HG02798 (cell line): ENCODE measurements around the gene PSMA7.
A peak's percentile ranks its signal among the peaks of the same experiment; 100 is the strongest.
"Not testable (repeated sequence)": the region's sequence is repeated elsewhere in the genome, so short reads cannot be mapped to it uniquely, and the experiment has no call there.

Experiments
- ATAC-seq: cut with Tn5 transposase; IDR thresholded peaks from one replicate; pipeline ENCODE4 v1.9.1; 2021; ENCODE audit warnings: mild to moderate bottlenecking; ENCODE audit not compliant: unreplicated experiment, poor library complexity

The PSMA7 gene

GRCh38 chr20:62157387-62158087 lies 14.3 kb upstream of the PSMA7 start:
- ATAC-seq = no peak

- peak; percentile 55 for ATAC-seq
These were observed 13.6 kb upstream of the PSMA7 start for GRCh38 chr20:62156592-62157386.

GRCh38 chr20:62156254-62156556 lies 13.0 kb upstream of the PSMA7 start:
- ATAC-seq = no peak

- ATAC-seq = no peak
These were observed 12.4 kb upstream of the PSMA7 start for GRCh38 chr20:62155428-62156253.

GRCh38 chr20:62151835-62152364 lies 8.7 kb upstream of the PSMA7 start:
- ATAC-seq = no peak

- ATAC-seq = no peak
These were observed 8.0 kb upstream of the PSMA7 start for GRCh38 chr20:62151225-62151624.

GRCh38 chr20:62150310-62150575 lies 7.0 kb upstream of the PSMA7 start:
- ATAC-seq = no peak

GRCh38 chr20:62149532-62150309 lies 6.5 kb upstream of the PSMA7 start:
- no peak for ATAC-seq

GRCh38 chr20:62148908-62149314 lies 5.7 kb upstream of the PSMA7 start:
- no peak for ATAC-seq

- not testable (repeated sequence) for ATAC-seq
These were observed 5.2 kb upstream of the PSMA7 start for GRCh38 chr20:62148383-62148782.

- no peak for ATAC-seq
These were observed 4.3 kb upstream of the PSMA7 start for GRCh38 chr20:62147528-62147927.

- no peak for ATAC-seq
These were observed 3.9 kb upstream of the PSMA7 start for GRCh38 chr20:62147125-62147524.

GRCh38 chr20:62146019-62146755 lies 3.0 kb upstream of the PSMA7 start:
- ATAC-seq = no peak

- no peak for ATAC-seq
These were observed 2.5 kb upstream of the PSMA7 start for GRCh38 chr20:62145688-62146018.

GRCh38 chr20:62143957-62144825 lies 997 bp upstream of the PSMA7 start:
- peak; percentile 27 for ATAC-seq

- peak; percentile 17 for ATAC-seq
These were observed 728 bp downstream of the PSMA7 start for GRCh38 chr20:62142252-62143080.

- ATAC-seq = no peak
These were observed 1.6 kb downstream of the PSMA7 start for GRCh38 chr20:62141397-62142251.
